ENCODE measurements around the gene HRH1.

DNA sequence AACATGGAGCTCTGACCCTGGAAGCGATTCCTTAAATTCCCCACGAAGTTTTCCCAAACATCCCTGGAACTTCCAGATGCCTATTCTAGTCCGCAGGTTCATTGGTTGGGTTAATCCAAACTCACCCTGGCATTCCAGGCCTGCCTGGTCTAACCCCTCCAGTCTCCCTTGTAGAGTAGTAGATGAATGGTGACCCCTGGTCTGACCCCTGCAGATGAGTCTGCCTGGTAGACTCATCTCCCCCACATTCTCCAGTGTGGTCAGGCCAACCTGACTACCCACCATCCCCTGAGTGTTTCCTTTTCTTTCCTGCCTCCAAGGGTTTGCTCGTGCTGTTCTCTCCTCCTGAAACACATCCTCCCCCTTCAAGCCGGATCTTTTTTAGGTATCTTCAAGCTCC lies 10.8 kb upstream of the HRH1 start:
- TF ChIP-seq, protein P1, sequence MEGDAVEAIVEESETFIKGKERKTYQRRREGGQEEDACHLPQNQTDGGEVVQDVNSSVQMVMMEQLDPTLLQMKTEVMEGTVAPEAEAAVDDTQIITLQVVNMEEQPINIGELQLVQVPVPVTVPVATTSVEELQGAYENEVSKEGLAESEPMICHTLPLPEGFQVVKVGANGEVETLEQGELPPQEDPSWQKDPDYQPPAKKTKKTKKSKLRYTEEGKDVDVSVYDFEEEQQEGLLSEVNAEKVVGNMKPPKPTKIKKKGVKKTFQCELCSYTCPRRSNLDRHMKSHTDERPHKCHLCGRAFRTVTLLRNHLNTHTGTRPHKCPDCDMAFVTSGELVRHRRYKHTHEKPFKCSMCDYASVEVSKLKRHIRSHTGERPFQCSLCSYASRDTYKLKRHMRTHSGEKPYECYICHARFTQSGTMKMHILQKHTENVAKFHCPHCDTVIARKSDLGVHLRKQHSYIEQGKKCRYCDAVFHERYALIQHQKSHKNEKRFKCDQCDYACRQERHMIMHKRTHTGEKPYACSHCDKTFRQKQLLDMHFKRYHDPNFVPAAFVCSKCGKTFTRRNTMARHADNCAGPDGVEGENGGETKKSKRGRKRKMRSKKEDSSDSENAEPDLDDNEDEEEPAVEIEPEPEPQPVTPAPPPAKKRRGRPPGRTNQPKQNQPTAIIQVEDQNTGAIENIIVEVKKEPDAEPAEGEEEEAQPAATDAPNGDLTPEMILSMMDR (IDR thresholded peaks at IDR 0.05): no peak
- no peak for TF ChIP-seq POLR2A (IDR thresholded peaks at IDR 0.05)

All from heart left ventricle (tissue), 13 donors.